HEK293 (cell line): Measurements from ENCODE around the gene CD302.

Experiments used
- CTCF ChIA-PET: fragments of 350-600 bp; formaldehyde crosslinking; extraction: SDS; loops from one replicate; lab custom pipeline; 2021; ENCODE audit warnings: antibody characterized with exemption; lab: Yijun Ruan, JAX
- POLR2A ChIA-PET: fragments of 300-600 bp; formaldehyde crosslinking; extraction: SDS; loops from one replicate; lab custom pipeline; 2020; ENCODE audit warnings: antibody characterized with exemption, inconsistent platforms; lab: Yijun Ruan, JAX
- H3K27ac ChIP-seq: fragments of 200-500 bp; sonication (Bioruptor generic); 2 replicates; pipeline ENCODE4 v1.5.1; 2014; ENCODE audit warnings: low read depth, low read length, control low read depth, inconsistent platforms; ENCODE audit errors: extremely low read depth
- H3K36me3 ChIP-seq, 2 experiments: fragments of 200-500 bp in 1 of 2; sonication (Bioruptor generic) in 1 of 2; 1 replicate in 1 of 2; 2 replicates in 1 of 2; pipeline ENCODE4 v1.5.1; 2014 to 2017; ENCODE audit warnings: inconsistent platforms in 2 of 2, low read length in 2 of 2; ENCODE audit not compliant: control insufficient read depth in 2 of 2, insufficient read depth in 1 of 2
- H3K4me1 ChIP-seq: fragments of 200-500 bp; sonication (Bioruptor generic); 2 replicates; pipeline ENCODE4 v1.5.1; 2014; ENCODE audit warnings: mild to moderate bottlenecking, low read length, inconsistent platforms; ENCODE audit not compliant: control insufficient read depth, insufficient read depth
- H3K4me3 ChIP-seq: 2 replicates; pipeline ENCODE4 v1.5.1; 2011; ENCODE audit warnings: low read depth, mild to moderate bottlenecking, control low read depth, low read length, moderate library complexity
- H3K9me3 ChIP-seq: fragments of 200-500 bp; sonication (Bioruptor generic); 2 replicates; pipeline ENCODE4 v1.5.1; 2014; ENCODE audit warnings: low read depth, low read length, inconsistent platforms; ENCODE audit not compliant: control insufficient read depth, insufficient read depth
- EGR2 ChIP-seq: fragments of 450-650 bp; formaldehyde crosslinking; IDR thresholded peaks from 2 replicates; pipeline ENCODE4 v1.5.1; 2016; ENCODE audit warnings: low read depth, missing biosample characterization, missing genetic modification characterization
- MEIS1 ChIP-seq: sonication (generic); formaldehyde crosslinking; IDR thresholded peaks from 2 replicates; pipeline ENCODE4 v1.8.1; 2022; ENCODE audit warnings: missing genetic modification reagents, mild to moderate bottlenecking, borderline replicate concordance
- PRDM10 ChIP-seq: fragments of 450-650 bp; formaldehyde crosslinking; IDR thresholded peaks from 2 replicates; pipeline ENCODE4 v1.5.1; 2016; ENCODE audit warnings: missing biosample characterization, missing genetic modification characterization
- SCRT2 ChIP-seq: fragments of 450-650 bp; formaldehyde crosslinking; IDR thresholded peaks from 2 replicates; pipeline ENCODE4 v1.5.1; 2016; ENCODE audit warnings: missing biosample characterization, missing genetic modification characterization
- ZFP69B ChIP-seq: fragments of 450-650 bp; formaldehyde crosslinking; IDR thresholded peaks from 2 replicates; pipeline ENCODE4 v1.5.1; 2016; ENCODE audit warnings: missing biosample characterization, missing genetic modification characterization
- ZNF174 ChIP-seq: fragments of 450-650 bp; formaldehyde crosslinking; IDR thresholded peaks from 2 replicates; pipeline ENCODE4 v1.5.0; 2017; ENCODE audit warnings: missing biosample characterization, mild to moderate bottlenecking, missing genetic modification characterization
- ZNF184 ChIP-seq: fragments of 450-650 bp; IDR thresholded peaks from 2 replicates; pipeline ENCODE4 v1.5.1; 2018; ENCODE audit warnings: missing biosample characterization, mild to moderate bottlenecking, missing genetic modification characterization
- ZNF19 ChIP-seq: fragments of 450-650 bp; formaldehyde crosslinking; IDR thresholded peaks from 2 replicates; pipeline ENCODE4; 2016; ENCODE audit warnings: missing biosample characterization, missing genetic modification characterization, low read depth
- ZNF214 ChIP-seq: fragments of 450-650 bp; formaldehyde crosslinking; IDR thresholded peaks from 2 replicates; pipeline ENCODE4 v1.5.1; 2017; ENCODE audit warnings: missing biosample characterization, mild to moderate bottlenecking, missing genetic modification characterization, borderline replicate concordance
- ZNF266 ChIP-seq: fragments of 450-650 bp; formaldehyde crosslinking; IDR thresholded peaks from 2 replicates; pipeline ENCODE4 v1.5.1; 2016; ENCODE audit warnings: missing biosample characterization, missing genetic modification characterization, low read depth
- ZNF280C ChIP-seq: fragments of 450-650 bp; formaldehyde crosslinking; IDR thresholded peaks from 2 replicates; pipeline ENCODE4 v1.5.1; 2016; ENCODE audit warnings: missing biosample characterization, missing genetic modification characterization
- ZNF391 ChIP-seq: fragments of 450-650 bp; formaldehyde crosslinking; IDR thresholded peaks from 2 replicates; pipeline ENCODE4 v1.5.1; 2016; ENCODE audit warnings: low read depth, missing biosample characterization, missing genetic modification characterization, borderline replicate concordance
- ZNF426 ChIP-seq: fragments of 450-650 bp; formaldehyde crosslinking; IDR thresholded peaks from 2 replicates; pipeline ENCODE4 v1.5.1; 2017; ENCODE audit warnings: missing biosample characterization, missing genetic modification characterization, mild to moderate bottlenecking, inconsistent platforms, moderate library complexity
- ZNF433 ChIP-seq: fragments of 450-650 bp; formaldehyde crosslinking; IDR thresholded peaks from 2 replicates; pipeline ENCODE4 v1.5.1; 2016; ENCODE audit warnings: missing biosample characterization, missing genetic modification characterization, low read depth
- ZNF488 ChIP-seq: fragments of 450-650 bp; formaldehyde crosslinking; IDR thresholded peaks from 2 replicates; pipeline ENCODE4 v1.5.1; 2016; ENCODE audit warnings: missing biosample characterization, missing genetic modification characterization
- ZNF549 ChIP-seq: fragments of 450-650 bp; IDR thresholded peaks from 2 replicates; pipeline ENCODE4 v1.5.1; 2018; ENCODE audit warnings: missing biosample characterization, missing genetic modification characterization, mild to moderate bottlenecking, inconsistent platforms, moderate library complexity
- ZNF561 ChIP-seq: fragments of 450-650 bp; IDR thresholded peaks from 2 replicates; pipeline ENCODE4 v1.5.1; 2018; ENCODE audit warnings: missing biosample characterization, missing genetic modification characterization, borderline replicate concordance
- ZNF639 ChIP-seq: fragments of 450-650 bp; formaldehyde crosslinking; IDR thresholded peaks from 2 replicates; pipeline ENCODE4 v1.5.1; 2016; ENCODE audit warnings: missing biosample characterization, missing genetic modification characterization
- ZNF658 ChIP-seq: fragments of 450-650 bp; formaldehyde crosslinking; IDR thresholded peaks from 2 replicates; pipeline ENCODE4; 2016; ENCODE audit warnings: missing biosample characterization, missing genetic modification characterization
- ZSCAN4 ChIP-seq: fragments of 450-650 bp; formaldehyde crosslinking; IDR thresholded peaks from 2 replicates; pipeline ENCODE4 v1.5.1; 2017; ENCODE audit warnings: missing biosample characterization, missing genetic modification characterization

Gene CD302

GRCh38 chr2:159804941-159805340 lies 6.9 kb upstream of the CD302 start:
- Histone ChIP-seq H3K4me3 (no peak overlapping the region), H3K27ac (no peak overlapping the region), H3K4me1 (no peaks in the 10 kb centered on the region), H3K9me3 (no peaks in the 10 kb centered on the region), H3K36me3 (no peaks in the 10 kb centered on the region)
- ChIA-PET CTCF (interaction anchor here (0.6 to 1.8 kb wide), 3 partner anchors 10 to 178 kb away, joined by 3 to 8 read pairs (median 4); no protein-coding TSS in a partner anchor), POLR2A (no interaction called here)
- TF ChIP-seq ZNF433: no peak
- no peak for TF ChIP-seq ZNF19 (tag by site-specific recombination)
- no peak for TF ChIP-seq ZNF658 (tag by site-specific recombination)
- no peak for TF ChIP-seq EGR2 (tag by site-specific recombination)
- TF ChIP-seq ZNF426 (tag by site-specific recombination): no peak
- TF ChIP-seq ZNF280C (tag by site-specific recombination): no peak
- TF ChIP-seq ZNF174 (tag by site-specific recombination): no peak
- no peak for TF ChIP-seq ZSCAN4 (tag by site-specific recombination)
- TF ChIP-seq ZNF639 (tag by site-specific recombination): no peak
- TF ChIP-seq ZNF549 (tag by site-specific recombination): no peak
- TF ChIP-seq ZNF266: no peak
- no peak for TF ChIP-seq MEIS1 (CRISPR knock-in tag)
- no peak for TF ChIP-seq SCRT2
- no peak for TF ChIP-seq ZFP69B (tag by site-specific recombination)
- TF ChIP-seq PRDM10: no peak
- TF ChIP-seq ZNF488: no peak
- TF ChIP-seq ZNF214: no peak
- TF ChIP-seq ZNF391: no peak
- no peak for TF ChIP-seq ZNF561 (tag by site-specific recombination)
- no peak for TF ChIP-seq ZNF184 (tag by site-specific recombination)
